Vagina (tissue), 2 donors: ENCODE results near the gene GPR156. TPM values are rescaled to one million over a fixed set of nuclear protein-coding genes. Genes with fewer than 3 reads are reported as not detected.

Experiments
- DNase-seq, 2 donors: peaks; one replicate each; pipeline ENCODE4 v3.0.0-alpha.2; 2017; ENCODE audit errors: extremely low spot score in 2 of 2
- H3K27ac ChIP-seq: fragments of 200-600 bp; sonication (generic); one replicate; pipeline ENCODE4 v1.5.1; 2019
- H3K27me3 ChIP-seq: fragments of 200-600 bp; sonication (generic); one replicate; pipeline ENCODE4 v1.5.1; 2019
- H3K36me3 ChIP-seq, 2 donors: fragments of 200-600 bp; sonication (generic); one replicate each; pipeline ENCODE4 v1.5.1; 2017 to 2019
- H3K4me1 ChIP-seq: fragments of 200-600 bp; sonication (generic); one replicate; pipeline ENCODE4 v1.5.1; 2019
- H3K4me3 ChIP-seq, 2 donors: fragments of 200-600 bp; sonication (generic); 1 replicate in 1 of 2; 2 replicates in 1 of 2; pipeline ENCODE4 v1.5.1; 2016 to 2019
- H3K9me3 ChIP-seq: fragments of 200-600 bp; sonication (generic); one replicate; pipeline ENCODE4 v1.5.1; 2019
- CTCF ChIP-seq, 3 experiments: fragments of 450-650 bp in 2 of 3; fragments of 200-600 bp in 1 of 3; sonication (generic) in 1 of 3; IDR thresholded peaks; one replicate each; pipeline ENCODE4 v1.5.1; 2017 to 2019; ENCODE audit warnings: antibody characterized with exemption in 3 of 3, mild to moderate bottlenecking in 2 of 3, moderate library complexity in 2 of 3
- POLR2A ChIP-seq, 2 donors: fragments of 450-650 bp; IDR thresholded peaks; one replicate each; pipeline ENCODE4 v1.6.1; 2017; ENCODE audit warnings: antibody characterized with exemption in 2 of 2, mild to moderate bottlenecking in 2 of 2, moderate library complexity in 2 of 2
- POLR2AphosphoS5 ChIP-seq, 2 donors: sonication (generic); formaldehyde crosslinking; IDR thresholded peaks; one replicate each; pipeline ENCODE4 v1.9.0; 2017; ENCODE audit warnings: antibody characterized with exemption in 2 of 2, mild to moderate bottlenecking in 2 of 2, low read depth in 1 of 2; ENCODE audit not compliant: insufficient read depth in 1 of 2
- intact Hi-C: fragments of 100-400 bp; cut with DNase I; formaldehyde crosslinking; loops from one replicate; pipeline ENCODE4 v1.15.1; 2023
- total RNA-seq: library from RNA; depleted of rRNA; stranded (reverse); fragments of >200 nt; gene quantifications from one replicate; pipeline ENCODE4 v1.2.3, GENCODE V29; 2016

The GPR156 gene
- total RNA-seq, 1 donor from 2014 or later = not detected

- TF ChIP-seq POLR2A (IDR thresholded peaks at IDR 0.05) = no peak
- no peak for TF ChIP-seq CTCF (IDR thresholded peaks at IDR 0.05)
- no peak for TF ChIP-seq POLR2AphosphoS5 (IDR thresholded peaks at IDR 0.05; ENCODE audit: insufficient read depth in 1 of 2, low read depth in 1 of 2)
- Histone ChIP-seq H3K27me3 (no peaks in the 10 kb centered on the region), H3K9me3 (no peaks in the 10 kb centered on the region), H3K4me3 (no peak overlapping the region), H3K4me1 (no peaks in the 10 kb centered on the region), H3K36me3 (no peaks in the 10 kb centered on the region), H3K27ac (no peak overlapping the region)
- no peak for DNase-seq
- intact Hi-C loops = no loop called here
Measured at GRCh38 chr3:120311863-120312794, 27.1 kb upstream of the GPR156 start.

- Histone ChIP-seq H3K27ac (no peak overlapping the region), H3K27me3 (no peaks in the 10 kb centered on the region), H3K4me3 (no peak overlapping the region), H3K36me3 (no peaks in the 10 kb centered on the region), H3K4me1 (peaks cover 4% of the 10 kb centered on the region), H3K9me3 (no peaks in the 10 kb centered on the region)
- no peak for TF ChIP-seq CTCF (IDR thresholded peaks at IDR 0.05)
- TF ChIP-seq POLR2A (IDR thresholded peaks at IDR 0.05) = no peak
- no peak for TF ChIP-seq POLR2AphosphoS5 (IDR thresholded peaks at IDR 0.05; ENCODE audit: insufficient read depth in 1 of 2, low read depth in 1 of 2)
- no peak for DNase-seq
- intact Hi-C loops = no loop called here
Measured at GRCh38 chr3:120306519-120307455, 21.8 kb upstream of the GPR156 start.

- no peak for DNase-seq
- Histone ChIP-seq H3K36me3 (no peaks in the 10 kb centered on the region), H3K4me1 (peaks cover 4% of the 10 kb centered on the region), H3K27ac (no peak overlapping the region), H3K4me3 (no peak overlapping the region), H3K9me3 (no peaks in the 10 kb centered on the region), H3K27me3 (no peaks in the 10 kb centered on the region)
- TF ChIP-seq CTCF (IDR thresholded peaks at IDR 0.05) = no peak
- intact Hi-C loops = no loop called here
Measured at GRCh38 chr3:120304616-120305015, 19.6 kb upstream of the GPR156 start.

- Histone ChIP-seq H3K27me3 (no peaks in the 10 kb centered on the region), H3K4me3 (no peak overlapping the region), H3K4me1 (peaks cover 4% of the 10 kb centered on the region), H3K9me3 (no peaks in the 10 kb centered on the region), H3K36me3 (no peaks in the 10 kb centered on the region), H3K27ac (no peak overlapping the region)
- TF ChIP-seq CTCF (IDR thresholded peaks at IDR 0.05) (no peak), POLR2A (IDR thresholded peaks at IDR 0.05) (no peak), POLR2AphosphoS5 (IDR thresholded peaks at IDR 0.05; ENCODE audit: insufficient read depth in 1 of 2, low read depth in 1 of 2) (no peak)
- intact Hi-C loops = no loop called here
- DNase-seq = no peak
Measured at GRCh38 chr3:120302361-120302760, 17.3 kb upstream of the GPR156 start.
